ENCODE results near the gene DNAJB4. TPM values are rescaled to one million over a fixed set of nuclear protein-coding genes. Genes with fewer than 3 reads are reported as not detected.
A peak's percentile ranks its signal among the peaks of the same experiment; 100 is the strongest.

The DNAJB4 gene
- total and polyA plus RNA-seq, 2 donors (not counting 1 experiment from before 2014, with no cell fraction given), result 3.6 to 17.0 TPM

DNA sequence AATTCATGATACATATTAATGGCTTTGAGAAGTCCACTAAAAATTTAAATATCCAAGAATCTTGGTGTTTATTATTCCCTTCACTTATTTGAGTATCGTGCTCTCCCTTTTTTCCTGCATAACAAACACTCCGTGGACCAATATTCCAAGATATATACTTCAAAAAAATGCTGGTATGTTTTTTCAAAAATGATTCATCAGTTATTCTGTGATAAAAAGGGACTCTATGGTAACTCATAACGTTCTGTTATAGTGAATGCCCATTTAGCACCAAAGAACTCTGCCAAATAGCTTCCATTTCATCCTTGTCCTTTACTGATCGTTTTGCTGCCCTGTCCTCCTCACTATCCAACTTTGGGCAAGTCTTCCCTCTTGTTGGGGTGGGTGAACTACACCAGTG lies 53.9 kb downstream of the DNAJB4 start:
- H3K27ac Mint-ChIP-seq, result no peak overlapping the region
- no peak overlapping the region for H3K4me3 ChIP-seq (ENCODE audit: control extremely low read depth in 1 of 5, extremely low read depth in 1 of 5, insufficient read depth in 1 of 5, low read depth in 2 of 5, low read length in 4 of 5)
- H3K4me3 Mint-ChIP-seq, result no peak overlapping the region
- no peaks in the 10 kb centered on the region for H3K36me3 ChIP-seq (replicated peaks in 1 of 2; ENCODE audit: control extremely low read depth in 1 of 2, control insufficient read depth in 1 of 2, extremely low read depth in 1 of 2, insufficient read depth in 2 of 2, low read length in 1 of 2)
- H3K79me2 ChIP-seq (ENCODE audit: control insufficient read depth, insufficient read depth, low read length), result no peaks in the 10 kb centered on the region
- peaks cover 3% of the 10 kb centered on the region for H3K27me3 Mint-ChIP-seq
- ChIA-PET CTCF (no interaction called here), POLR2A (no interaction called here)
- no CpG with 5 or more reads among the region's 4 CpGs for WGBS (ENCODE audit: insufficient coverage)
- no peaks in the 10 kb centered on the region for H4K20me1 ChIP-seq (ENCODE audit: control insufficient read depth, insufficient read depth, low read length, poor library complexity, severe bottlenecking)
- no peaks in the 10 kb centered on the region for H3K9me3 ChIP-seq (ENCODE audit: control extremely low read depth in 1 of 3, control insufficient read depth in 2 of 3, insufficient read depth in 1 of 3, low read length in 2 of 3)
- ATAC-seq (ENCODE audit: low read depth) (no peak), DNase-seq (no peak)
- H3K9ac ChIP-seq (ENCODE audit: low read length), result no peak overlapping the region
- no peaks in the 10 kb centered on the region for H3K4me1 ChIP-seq (ENCODE audit: control insufficient read depth in 2 of 2, insufficient read depth in 2 of 2, low read length in 2 of 2)
- no peaks in the 10 kb centered on the region for H3K9me3 Mint-ChIP-seq (ENCODE audit: insufficient read depth)
- intact Hi-C loops (cut with micrococcal nuclease), result no loop called here
- no peaks in the 10 kb centered on the region for H3K4me1 Mint-ChIP-seq
- H2AFZ ChIP-seq (ENCODE audit: insufficient read depth, low read depth, low read length, poor library complexity, severe bottlenecking), result no peak overlapping the region
- no peaks in the 10 kb centered on the region for H3K27me3 ChIP-seq (replicated peaks in 1 of 4; ENCODE audit: control extremely low read depth in 1 of 4, control insufficient read depth in 3 of 4, insufficient read depth in 4 of 4, low read length in 3 of 4)
- H3K27ac ChIP-seq (ENCODE audit: low read length in 2 of 2), result no peak overlapping the region
- TF ChIP-seq EZH2 (IDR thresholded peaks at IDR 0.05; ENCODE audit: borderline replicate concordance, insufficient read depth, low read depth, low read length, poor library complexity, severe bottlenecking), result no peak
- TF ChIP-seq, protein P1, sequence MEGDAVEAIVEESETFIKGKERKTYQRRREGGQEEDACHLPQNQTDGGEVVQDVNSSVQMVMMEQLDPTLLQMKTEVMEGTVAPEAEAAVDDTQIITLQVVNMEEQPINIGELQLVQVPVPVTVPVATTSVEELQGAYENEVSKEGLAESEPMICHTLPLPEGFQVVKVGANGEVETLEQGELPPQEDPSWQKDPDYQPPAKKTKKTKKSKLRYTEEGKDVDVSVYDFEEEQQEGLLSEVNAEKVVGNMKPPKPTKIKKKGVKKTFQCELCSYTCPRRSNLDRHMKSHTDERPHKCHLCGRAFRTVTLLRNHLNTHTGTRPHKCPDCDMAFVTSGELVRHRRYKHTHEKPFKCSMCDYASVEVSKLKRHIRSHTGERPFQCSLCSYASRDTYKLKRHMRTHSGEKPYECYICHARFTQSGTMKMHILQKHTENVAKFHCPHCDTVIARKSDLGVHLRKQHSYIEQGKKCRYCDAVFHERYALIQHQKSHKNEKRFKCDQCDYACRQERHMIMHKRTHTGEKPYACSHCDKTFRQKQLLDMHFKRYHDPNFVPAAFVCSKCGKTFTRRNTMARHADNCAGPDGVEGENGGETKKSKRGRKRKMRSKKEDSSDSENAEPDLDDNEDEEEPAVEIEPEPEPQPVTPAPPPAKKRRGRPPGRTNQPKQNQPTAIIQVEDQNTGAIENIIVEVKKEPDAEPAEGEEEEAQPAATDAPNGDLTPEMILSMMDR (IDR thresholded peaks at IDR 0.05), result no peak
- no peak overlapping the region for H3K4me2 ChIP-seq (replicated peaks; ENCODE audit: low read depth, low read length, poor library complexity, severe bottlenecking)

DNA sequence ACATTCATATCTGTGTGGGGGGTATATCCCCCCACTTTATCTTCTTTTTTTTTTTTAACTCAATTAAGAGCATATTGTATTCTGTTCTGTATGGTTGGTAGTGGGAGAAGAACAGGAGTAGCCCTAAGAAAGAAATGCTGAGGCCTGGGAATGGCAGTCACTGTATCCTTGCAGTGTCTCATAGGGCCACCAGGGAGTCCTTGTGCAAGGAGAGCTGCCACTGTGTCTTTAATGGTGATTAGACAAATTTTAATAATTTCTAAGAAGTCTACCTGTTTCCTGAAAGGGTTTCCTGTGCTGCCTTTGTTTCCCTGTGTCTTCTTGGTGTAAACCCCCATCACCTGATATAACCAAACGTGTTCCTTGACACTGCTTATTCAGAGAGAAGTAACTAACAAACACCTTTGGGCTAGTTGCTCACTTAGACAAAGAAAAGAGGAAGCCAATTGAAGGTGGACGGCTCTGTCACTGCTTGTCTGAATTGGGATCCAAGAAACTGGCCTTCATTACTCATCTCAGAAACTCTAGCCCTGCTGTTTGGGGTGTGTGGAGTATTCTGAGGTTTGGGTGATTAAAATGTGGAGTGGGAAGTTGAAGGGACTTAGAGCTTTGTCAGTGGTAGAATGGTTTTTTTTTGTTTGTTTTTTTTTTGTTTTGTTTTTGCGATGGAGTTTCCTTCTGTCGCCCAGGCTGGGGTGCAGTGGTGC lies 56.3 kb downstream of the DNAJB4 start:
- ChIA-PET CTCF (no interaction called here), POLR2A (no interaction called here)
- H3K27ac Mint-ChIP-seq, result no peak overlapping the region
- Histone ChIP-seq H3K27ac (ENCODE audit: low read length in 2 of 2) (no peak overlapping the region), H3K4me3 (ENCODE audit: control extremely low read depth in 1 of 5, extremely low read depth in 1 of 5, insufficient read depth in 1 of 5, low read depth in 2 of 5, low read length in 4 of 5) (no peak overlapping the region), H2AFZ (ENCODE audit: insufficient read depth, low read depth, low read length, poor library complexity, severe bottlenecking) (peak overlapping the region; percentile 21), H3K4me1 (ENCODE audit: control insufficient read depth in 2 of 2, insufficient read depth in 2 of 2, low read length in 2 of 2) (no peaks in the 10 kb centered on the region), H3K4me2 (replicated peaks; ENCODE audit: low read depth, low read length, poor library complexity, severe bottlenecking) (no peak overlapping the region), H3K9ac (ENCODE audit: low read length) (no peak overlapping the region), H3K9me3 (ENCODE audit: control extremely low read depth in 1 of 3, control insufficient read depth in 2 of 3, insufficient read depth in 1 of 3, low read length in 2 of 3) (no peaks in the 10 kb centered on the region), H3K36me3 (replicated peaks in 1 of 2; ENCODE audit: control extremely low read depth in 1 of 2, control insufficient read depth in 1 of 2, extremely low read depth in 1 of 2, insufficient read depth in 2 of 2, low read length in 1 of 2) (no peaks in the 10 kb centered on the region), H4K20me1 (ENCODE audit: control insufficient read depth, insufficient read depth, low read length, poor library complexity, severe bottlenecking) (no peaks in the 10 kb centered on the region), H3K27me3 (replicated peaks in 1 of 4; ENCODE audit: control extremely low read depth in 1 of 4, control insufficient read depth in 3 of 4, insufficient read depth in 4 of 4, low read length in 3 of 4) (no peaks in the 10 kb centered on the region), H3K79me2 (ENCODE audit: control insufficient read depth, insufficient read depth, low read length) (no peaks in the 10 kb centered on the region)
- WGBS (ENCODE audit: insufficient coverage), result no CpG with 5 or more reads among the region's 4 CpGs
- intact Hi-C loops (cut with micrococcal nuclease), result no loop called here
- TF ChIP-seq, protein P1 (IDR thresholded peaks at IDR 0.05), result no peak
- no peak for TF ChIP-seq EZH2 (IDR thresholded peaks at IDR 0.05; ENCODE audit: borderline replicate concordance, insufficient read depth, low read depth, low read length, poor library complexity, severe bottlenecking)
- no peaks in the 10 kb centered on the region for H3K9me3 Mint-ChIP-seq (ENCODE audit: insufficient read depth)
- DNase-seq (no peak), ATAC-seq (ENCODE audit: low read depth) (no peak)
- no peak overlapping the region for H3K4me3 Mint-ChIP-seq
- H3K27me3 Mint-ChIP-seq, result peaks cover 9% of the 10 kb centered on the region
- H3K4me1 Mint-ChIP-seq, result no peaks in the 10 kb centered on the region

Data from B cell (primary cell).